ENCODE data around the gene B4GALT3.

Gene B4GALT3

DNA sequence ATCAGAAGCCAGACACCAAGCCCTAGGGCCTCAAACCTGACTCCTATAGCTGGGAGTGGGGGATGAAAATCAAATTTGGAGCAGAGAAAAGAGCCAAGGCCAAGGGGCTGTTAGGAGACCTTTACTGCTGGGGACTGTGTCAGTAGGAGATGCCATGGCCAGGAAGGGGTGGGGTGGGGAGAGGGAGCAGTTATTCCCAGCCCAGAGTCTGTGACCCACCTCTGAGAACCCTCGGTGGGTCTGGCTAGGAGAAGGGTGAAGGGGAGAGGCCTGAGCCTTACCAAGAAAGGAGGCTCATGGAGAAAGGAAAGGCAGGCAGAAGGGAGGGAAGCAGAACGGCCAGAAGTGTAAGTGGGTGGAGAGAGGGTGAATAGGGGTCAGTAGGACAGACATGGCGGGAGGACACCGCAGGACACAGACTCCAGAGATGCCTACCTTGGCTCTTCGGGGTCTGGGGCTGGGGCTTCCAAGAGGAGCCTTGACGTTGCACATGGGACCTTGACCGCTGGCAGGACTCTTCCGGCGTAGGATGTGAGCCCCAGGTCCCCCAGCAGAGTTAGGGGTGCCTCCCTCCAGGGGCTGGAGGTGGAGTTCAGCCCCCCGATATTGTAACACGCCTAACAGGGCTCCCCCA, 20.4 kb upstream of the B4GALT3 start:
- no peak for DNase-seq
- H3K36me3 Mint-ChIP-seq (ENCODE audit: low read depth) = peaks cover 6% of the 10 kb centered on the region
- H3K27me3 Mint-ChIP-seq = no peaks in the 10 kb centered on the region
- H3K4me1 Mint-ChIP-seq (ENCODE audit: low read depth) = peaks cover 42% of the 10 kb centered on the region
- H3K9me3 Mint-ChIP-seq = no peaks in the 10 kb centered on the region
- no peak overlapping the region for H3K4me3 Mint-ChIP-seq
- no peak overlapping the region for H3K27ac Mint-ChIP-seq

GRCh38 chr1:161196521-161197451, 19.5 kb upstream of the B4GALT3 start:
- H3K27ac Mint-ChIP-seq = peak overlapping the region; percentile 51
- no peaks in the 10 kb centered on the region for H3K9me3 Mint-ChIP-seq
- no peak for DNase-seq
- no peaks in the 10 kb centered on the region for H3K36me3 Mint-ChIP-seq (ENCODE audit: low read depth)
- H3K4me1 Mint-ChIP-seq (ENCODE audit: low read depth) = peaks cover 42% of the 10 kb centered on the region
- no peak overlapping the region for H3K4me3 Mint-ChIP-seq
- no peaks in the 10 kb centered on the region for H3K27me3 Mint-ChIP-seq

DNA sequence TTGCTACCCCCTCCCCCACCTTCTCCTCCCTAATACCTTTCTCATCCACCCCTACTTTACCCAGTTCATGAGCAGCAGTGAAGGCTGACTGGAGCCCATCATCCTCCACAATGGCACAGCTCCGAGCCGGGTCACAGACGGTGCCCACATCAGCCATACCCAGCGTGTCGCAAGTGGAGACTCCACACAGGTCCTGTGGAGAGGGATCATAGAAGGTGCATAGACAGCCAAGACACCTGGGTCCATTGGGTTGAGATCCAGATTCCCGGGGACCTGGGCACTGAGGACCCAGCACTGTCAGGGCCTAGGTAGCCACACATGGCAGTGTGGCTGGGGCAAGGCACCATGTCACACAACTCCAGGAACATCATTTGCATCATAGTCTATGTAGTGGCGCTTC, 18.8 kb upstream of the B4GALT3 start:
- Mint-ChIP-seq H3K36me3 (ENCODE audit: low read depth) (no peaks in the 10 kb centered on the region), H3K27me3 (no peaks in the 10 kb centered on the region), H3K4me3 (no peak overlapping the region), H3K4me1 (ENCODE audit: low read depth) (peaks cover 35% of the 10 kb centered on the region), H3K9me3 (no peaks in the 10 kb centered on the region), H3K27ac (no peak overlapping the region)
- no peak for DNase-seq

- Mint-ChIP-seq H3K36me3 (ENCODE audit: low read depth) (no peaks in the 10 kb centered on the region), H3K4me1 (ENCODE audit: low read depth) (peaks cover 26% of the 10 kb centered on the region), H3K27me3 (no peaks in the 10 kb centered on the region), H3K4me3 (no peak overlapping the region), H3K27ac (peak overlapping the region; percentile 82), H3K9me3 (no peaks in the 10 kb centered on the region)
- no peak for DNase-seq
Observed at GRCh38 chr1:161195171-161195570, 17.9 kb upstream of the B4GALT3 start.

DNA sequence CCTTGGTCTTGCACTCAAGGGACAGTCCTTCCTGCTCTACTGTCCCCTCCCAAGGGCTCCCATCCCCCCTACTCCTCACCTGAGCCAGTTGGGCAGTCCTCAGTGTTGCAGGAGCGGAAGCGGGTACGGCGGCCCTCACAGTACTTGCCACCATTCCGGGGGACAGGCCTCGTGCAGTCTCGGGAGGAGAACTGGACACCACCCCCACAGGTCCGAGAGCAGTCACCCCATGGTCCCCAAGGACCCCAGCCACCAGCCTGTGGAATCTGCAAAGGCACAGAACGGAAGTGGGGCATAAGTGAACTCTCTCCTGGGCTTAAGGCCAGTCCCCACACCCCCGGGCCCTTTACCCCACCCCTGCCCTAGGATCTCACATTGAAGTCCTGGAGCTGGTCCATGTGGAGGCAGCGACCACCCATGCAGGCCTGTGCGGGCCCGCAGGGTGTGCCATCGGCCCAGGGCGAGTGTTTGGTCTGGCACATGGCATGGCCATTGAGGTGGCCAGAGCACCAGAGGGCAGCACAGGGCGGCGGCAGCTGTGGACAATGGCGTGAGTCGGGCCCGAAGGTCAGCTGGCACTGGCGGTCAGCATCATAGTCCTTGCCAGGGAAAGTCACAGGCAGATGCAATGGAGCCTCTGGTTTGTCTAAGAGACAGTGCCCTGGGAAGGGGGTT, 16.4 kb upstream of the B4GALT3 start:
- no peak for DNase-seq
- H3K4me3 Mint-ChIP-seq = no peak overlapping the region
- no peaks in the 10 kb centered on the region for H3K9me3 Mint-ChIP-seq
- no peak overlapping the region for H3K27ac Mint-ChIP-seq
- H3K36me3 Mint-ChIP-seq (ENCODE audit: low read depth) = no peaks in the 10 kb centered on the region
- H3K27me3 Mint-ChIP-seq = no peaks in the 10 kb centered on the region
- peaks cover 28% of the 10 kb centered on the region for H3K4me1 Mint-ChIP-seq (ENCODE audit: low read depth)

DNA sequence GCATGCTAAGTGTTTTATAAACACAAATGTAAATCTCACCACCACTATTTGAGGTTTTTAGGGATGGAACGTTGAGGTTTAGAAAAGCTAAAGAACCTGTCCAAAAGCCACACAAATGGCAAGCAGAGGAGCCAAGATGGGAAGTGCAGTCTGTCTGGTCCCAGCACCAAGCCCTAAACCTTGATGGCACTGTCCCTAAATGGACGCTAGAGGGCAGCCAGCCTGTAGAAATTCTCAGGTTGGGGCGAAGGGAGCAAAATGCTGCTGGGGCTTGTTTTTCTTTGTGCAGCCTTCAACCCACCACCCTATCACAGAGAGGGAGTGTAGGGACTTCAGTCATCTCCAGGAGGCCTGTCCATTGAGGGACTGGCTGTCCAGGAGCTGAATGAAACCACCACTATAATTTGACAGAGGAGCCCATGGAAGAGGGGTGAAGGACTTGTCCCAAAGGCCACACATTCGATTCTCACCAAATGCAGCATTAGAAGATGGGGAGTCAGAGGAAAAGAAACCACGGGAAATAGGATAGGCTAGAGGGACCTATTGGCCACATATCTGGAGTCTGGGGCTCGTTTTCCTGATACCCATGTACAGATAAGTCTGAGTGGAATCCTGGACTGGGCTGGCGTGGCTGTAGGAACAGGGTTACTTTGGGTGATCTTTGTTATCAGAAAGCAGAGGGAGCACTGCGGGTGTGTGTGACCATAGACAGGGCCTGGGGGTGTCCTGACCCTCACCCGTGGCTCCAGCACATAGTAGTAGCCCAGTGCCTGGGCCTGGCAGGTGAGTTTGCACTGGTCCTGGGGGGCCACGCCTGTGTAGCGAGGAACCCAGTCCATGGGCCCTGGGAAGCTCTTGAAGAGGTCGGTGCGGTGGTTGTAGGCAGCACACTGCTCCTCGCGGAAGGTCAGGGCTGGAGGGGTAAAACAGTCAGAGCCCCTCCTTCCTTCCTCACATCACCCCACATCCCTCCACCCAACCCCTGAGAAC, 15.5 kb upstream of the B4GALT3 start:
- DNase-seq = peak; percentile 72
- Mint-ChIP-seq H3K36me3 (ENCODE audit: low read depth) (no peaks in the 10 kb centered on the region), H3K4me1 (ENCODE audit: low read depth) (peaks cover 32% of the 10 kb centered on the region), H3K27ac (peak overlapping the region; percentile 64), H3K4me3 (no peak overlapping the region), H3K27me3 (no peaks in the 10 kb centered on the region), H3K9me3 (no peaks in the 10 kb centered on the region)

- Mint-ChIP-seq H3K27me3 (no peaks in the 10 kb centered on the region), H3K9me3 (no peaks in the 10 kb centered on the region), H3K27ac (no peak overlapping the region), H3K4me3 (no peak overlapping the region), H3K4me1 (ENCODE audit: low read depth) (peaks cover 40% of the 10 kb centered on the region), H3K36me3 (ENCODE audit: low read depth) (no peaks in the 10 kb centered on the region)
- no peak for DNase-seq
Observed at GRCh38 chr1:161191971-161192370, 14.7 kb upstream of the B4GALT3 start.

- DNase-seq = no peak
- peaks cover under 1% of the 10 kb centered on the region for H3K9me3 Mint-ChIP-seq
Observed at GRCh38 chr1:161190962-161191521, 13.7 kb upstream of the B4GALT3 start.

DNA sequence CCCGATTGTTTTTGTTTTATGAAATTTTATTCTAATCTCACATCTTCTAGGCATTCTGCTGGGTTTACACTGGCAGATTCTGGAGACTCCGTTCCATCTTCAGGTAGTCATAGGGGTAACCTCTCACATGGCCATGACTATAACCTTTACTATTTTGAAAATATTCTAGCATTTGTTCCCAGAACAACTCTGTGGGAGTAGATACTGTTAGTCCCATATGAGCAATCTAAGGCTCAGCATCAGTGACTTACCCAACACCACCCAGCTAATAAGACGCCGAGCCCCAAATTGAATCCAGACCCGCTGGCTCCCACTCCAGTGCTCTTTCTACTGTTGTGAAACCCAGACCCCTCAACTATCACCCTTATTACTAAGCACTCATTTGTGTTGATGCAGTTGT, 11.7 kb upstream of the B4GALT3 start:
- Mint-ChIP-seq H3K9me3 (peaks cover 3% of the 10 kb centered on the region), H3K27me3 (no peaks in the 10 kb centered on the region), H3K4me1 (ENCODE audit: low read depth) (peaks cover 56% of the 10 kb centered on the region), H3K27ac (peak overlapping the region; percentile 35), H3K4me3 (no peak overlapping the region), H3K36me3 (ENCODE audit: low read depth) (no peaks in the 10 kb centered on the region)
- no peak for DNase-seq

More at GRCh38 chr1:161190962-161191521, 13.7 kb upstream of the B4GALT3 start:
- Mint-ChIP-seq H3K4me3 (no peak overlapping the region), H3K4me1 (ENCODE audit: low read depth) (peaks cover 50% of the 10 kb centered on the region), H3K27me3 (no peaks in the 10 kb centered on the region), H3K36me3 (ENCODE audit: low read depth) (no peaks in the 10 kb centered on the region), H3K27ac (no peak overlapping the region)

GRCh38 chr1:161188381-161188780, 11.1 kb upstream of the B4GALT3 start:
- no peaks in the 10 kb centered on the region for H3K36me3 Mint-ChIP-seq (ENCODE audit: low read depth)
- H3K27me3 Mint-ChIP-seq = no peaks in the 10 kb centered on the region
- H3K4me1 Mint-ChIP-seq (ENCODE audit: low read depth) = peaks cover 63% of the 10 kb centered on the region
- DNase-seq = no peak
- H3K9me3 Mint-ChIP-seq = peaks cover 3% of the 10 kb centered on the region
- no peak overlapping the region for H3K4me3 Mint-ChIP-seq
- peak overlapping the region; percentile 75 for H3K27ac Mint-ChIP-seq

DNA sequence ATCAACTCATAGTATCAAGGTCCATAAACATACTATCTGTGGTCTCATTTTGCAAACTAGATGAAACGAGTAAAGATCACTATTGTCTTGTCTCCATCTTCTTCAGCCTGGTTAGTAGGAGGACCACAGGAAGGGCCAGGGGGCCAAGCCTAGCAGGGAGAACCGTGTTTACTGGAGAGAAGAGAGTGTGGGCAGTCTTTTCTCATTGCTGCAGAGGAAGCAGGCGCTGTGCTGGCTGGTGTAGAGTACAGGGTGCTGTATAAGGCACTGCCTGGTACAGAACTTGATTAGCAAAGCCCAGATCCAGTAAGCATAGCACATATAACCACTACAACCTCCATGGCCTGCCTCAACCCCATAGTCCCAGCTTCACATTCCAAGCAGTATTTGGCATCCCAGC, 10.0 kb upstream of the B4GALT3 start:
- DNase-seq = no peak
- Mint-ChIP-seq H3K27me3 (no peaks in the 10 kb centered on the region), H3K4me3 (no peak overlapping the region), H3K27ac (peak overlapping the region; percentile 96), H3K9me3 (peaks cover 3% of the 10 kb centered on the region), H3K36me3 (ENCODE audit: low read depth) (no peaks in the 10 kb centered on the region), H3K4me1 (ENCODE audit: low read depth) (peaks cover 62% of the 10 kb centered on the region)

GRCh38 chr1:161185732-161186311, 8.5 kb upstream of the B4GALT3 start:
- Mint-ChIP-seq H3K27ac (peak overlapping the region; percentile 96), H3K9me3 (peaks cover 3% of the 10 kb centered on the region), H3K27me3 (no peaks in the 10 kb centered on the region), H3K36me3 (ENCODE audit: low read depth) (peaks cover 3% of the 10 kb centered on the region), H3K4me3 (peak overlapping the region; percentile 38), H3K4me1 (ENCODE audit: low read depth) (peaks cover 74% of the 10 kb centered on the region)
- no peak for DNase-seq

- Mint-ChIP-seq H3K27ac (peak overlapping the region; percentile 96), H3K4me3 (peak overlapping the region; percentile 38), H3K27me3 (no peaks in the 10 kb centered on the region), H3K9me3 (peaks cover 3% of the 10 kb centered on the region), H3K36me3 (ENCODE audit: low read depth) (peaks cover 3% of the 10 kb centered on the region), H3K4me1 (ENCODE audit: low read depth) (peaks cover 80% of the 10 kb centered on the region)
- DNase-seq = peak; percentile 71
Observed at GRCh38 chr1:161185282-161185682, 8.0 kb upstream of the B4GALT3 start.

Measured in activated T-cell treated with anti-CD3 and anti-CD28 coated beads, Interleukin-2, amount 50 U/mL, for 24 hours (primary cell).